Lower leg skin (tissue), 3 donors: ENCODE results near the gene CCDC190.

Source experiments
- CTCF ChIP-seq, 3 donors: fragments of 450-650 bp; IDR thresholded peaks; one replicate each; pipeline ENCODE4 v1.5.1; 2016; ENCODE audit warnings: antibody characterized with exemption in 3 of 3, mild to moderate bottlenecking in 3 of 3, moderate library complexity in 2 of 3
- POLR2A ChIP-seq, 2 donors: fragments of 450-650 bp; IDR thresholded peaks; one replicate each; pipeline ENCODE4 v1.6.1; 2016 to 2017; ENCODE audit warnings: antibody characterized with exemption in 2 of 2, mild to moderate bottlenecking in 1 of 2, moderate library complexity in 1 of 2

DNA sequence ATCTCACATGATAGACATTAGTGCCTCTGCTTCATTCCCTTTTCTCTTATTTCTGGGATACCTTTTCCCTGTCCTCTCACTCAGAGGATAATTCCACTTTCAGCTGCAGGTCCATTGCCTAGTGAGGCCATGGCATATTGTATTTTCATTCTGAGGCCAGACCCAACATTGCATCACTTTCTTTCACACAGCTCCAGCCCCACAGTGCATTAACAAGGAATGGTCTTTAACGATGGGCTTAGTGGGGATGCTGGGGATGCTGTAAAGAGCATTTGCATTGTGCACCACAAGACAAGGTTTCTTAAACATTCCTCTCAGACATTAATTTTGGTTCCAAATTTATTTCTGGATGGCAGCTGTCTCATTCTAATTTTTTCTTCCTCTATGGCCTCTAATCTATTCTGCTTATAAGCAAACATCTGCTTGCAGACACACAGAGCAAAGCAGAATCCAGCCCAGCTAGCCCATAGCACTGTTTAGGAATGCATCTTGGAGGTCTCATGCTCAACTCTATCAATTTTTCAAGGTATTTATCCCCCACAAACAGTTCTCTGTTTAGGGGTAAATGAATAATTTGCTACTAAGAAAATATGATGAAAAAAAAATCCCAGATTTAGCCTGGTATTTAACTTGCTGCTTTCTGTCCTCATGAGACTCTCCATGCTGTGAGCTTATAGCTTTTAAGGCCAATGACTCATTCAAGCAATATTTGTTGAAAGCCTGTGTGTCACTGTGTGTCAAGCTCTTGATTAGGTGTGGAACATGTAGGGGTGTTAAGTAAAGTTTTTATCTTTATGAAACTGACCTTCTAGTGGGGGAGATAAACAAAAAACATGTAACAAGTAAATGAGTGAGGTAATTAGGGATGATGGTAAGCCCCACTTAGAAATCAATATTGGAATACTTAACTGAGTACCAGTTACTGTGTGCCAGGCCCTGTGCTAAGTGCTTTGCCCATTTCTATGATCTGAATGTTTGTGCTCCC, 44.5 kb upstream of the CCDC190 start:
- TF ChIP-seq POLR2A (IDR thresholded peaks at IDR 0.05) (no peak), CTCF (IDR thresholded peaks at IDR 0.05) (no peak)
